ENCODE measurements around the gene POU6F1.
"Not testable (repeated sequence)": the region's sequence is repeated elsewhere in the genome, so short reads cannot be mapped to it uniquely, and the experiment has no call there.

POU6F1 gene

GRCh38 chr12:51225234-51225633 is 7.4 kb upstream of the POU6F1 start:
- no peaks in the 10 kb centered on the region for H3K4me1 ChIP-seq (ENCODE audit: control insufficient read depth, insufficient read depth, low read length)
- H3K27me3 ChIP-seq (ENCODE audit: control insufficient read depth, insufficient read depth, low read length), result no peaks in the 10 kb centered on the region
- no peak overlapping the region for H3K9ac ChIP-seq (ENCODE audit: low read length)
- H3K36me3 ChIP-seq (ENCODE audit: control insufficient read depth, insufficient read depth, low read length), result no peaks in the 10 kb centered on the region
- H3K27ac ChIP-seq (ENCODE audit: low read depth, low read length), result no peak overlapping the region
- no peak overlapping the region for H3K4me3 ChIP-seq (ENCODE audit: low read length)

GRCh38 chr12:51224625-51225024 is 6.8 kb upstream of the POU6F1 start:
- Histone ChIP-seq H3K4me1 (ENCODE audit: control insufficient read depth, insufficient read depth, low read length) (no peaks in the 10 kb centered on the region), H3K9ac (ENCODE audit: low read length) (no peak overlapping the region), H3K27ac (ENCODE audit: low read depth, low read length) (no peak overlapping the region), H3K36me3 (ENCODE audit: control insufficient read depth, insufficient read depth, low read length) (no peaks in the 10 kb centered on the region), H3K4me3 (ENCODE audit: low read length) (no peak overlapping the region), H3K27me3 (ENCODE audit: control insufficient read depth, insufficient read depth, low read length) (no peaks in the 10 kb centered on the region)

GRCh38 chr12:51222461-51222860 is 4.6 kb upstream of the POU6F1 start:
- Histone ChIP-seq H3K36me3 (ENCODE audit: control insufficient read depth, insufficient read depth, low read length) (no peaks in the 10 kb centered on the region), H3K27me3 (ENCODE audit: control insufficient read depth, insufficient read depth, low read length) (no peaks in the 10 kb centered on the region), H3K4me1 (ENCODE audit: control insufficient read depth, insufficient read depth, low read length) (peaks cover 8% of the 10 kb centered on the region), H3K27ac (ENCODE audit: low read depth, low read length) (no peak overlapping the region), H3K9ac (ENCODE audit: low read length) (no peak overlapping the region), H3K4me3 (ENCODE audit: low read length) (no peak overlapping the region)

GRCh38 chr12:51219857-51220256 is 2.0 kb upstream of the POU6F1 start:
- not testable (repeated sequence) for H3K4me3 ChIP-seq (ENCODE audit: low read length); H3K27ac ChIP-seq (ENCODE audit: low read depth, low read length); H3K9ac ChIP-seq (ENCODE audit: low read length); H3K27me3 ChIP-seq (ENCODE audit: control insufficient read depth, insufficient read depth, low read length); H3K36me3 ChIP-seq (ENCODE audit: control insufficient read depth, insufficient read depth, low read length)
- peaks cover 13% of the 10 kb centered on the region for H3K4me1 ChIP-seq (ENCODE audit: control insufficient read depth, insufficient read depth, low read length)

- Histone ChIP-seq H3K27me3 (ENCODE audit: control insufficient read depth, insufficient read depth, low read length) (no peaks in the 10 kb centered on the region), H3K4me1 (ENCODE audit: control insufficient read depth, insufficient read depth, low read length) (peaks cover 13% of the 10 kb centered on the region), H3K27ac (ENCODE audit: low read depth, low read length) (peak overlapping the region; percentile 23), H3K9ac (ENCODE audit: low read length) (no peak overlapping the region), H3K36me3 (ENCODE audit: control insufficient read depth, insufficient read depth, low read length) (no peaks in the 10 kb centered on the region), H3K4me3 (ENCODE audit: low read length) (no peak overlapping the region)
These were observed 1.5 kb upstream of the POU6F1 start for GRCh38 chr12:51219322-51219721.

- Histone ChIP-seq H3K9ac (ENCODE audit: low read length) (peak overlapping the region; percentile 86), H3K4me3 (ENCODE audit: low read length) (peak overlapping the region; percentile 90), H3K27me3 (ENCODE audit: control insufficient read depth, insufficient read depth, low read length) (no peaks in the 10 kb centered on the region), H3K27ac (ENCODE audit: low read depth, low read length) (peak overlapping the region; percentile 90), H3K4me1 (ENCODE audit: control insufficient read depth, insufficient read depth, low read length) (peaks cover 13% of the 10 kb centered on the region), H3K36me3 (ENCODE audit: control insufficient read depth, insufficient read depth, low read length) (no peaks in the 10 kb centered on the region)
These were observed 822 bp upstream of the POU6F1 start for GRCh38 chr12:51218607-51219161.

GRCh38 chr12:51217133-51217967 is 512 bp downstream of the POU6F1 start:
- Histone ChIP-seq H3K36me3 (ENCODE audit: control insufficient read depth, insufficient read depth, low read length) (no peaks in the 10 kb centered on the region), H3K4me1 (ENCODE audit: control insufficient read depth, insufficient read depth, low read length) (peaks cover 13% of the 10 kb centered on the region), H3K9ac (ENCODE audit: low read length) (no peak overlapping the region), H3K27me3 (ENCODE audit: control insufficient read depth, insufficient read depth, low read length) (no peaks in the 10 kb centered on the region), H3K27ac (ENCODE audit: low read depth, low read length) (peak overlapping the region; percentile 90), H3K4me3 (ENCODE audit: low read length) (peak overlapping the region; percentile 90)

GRCh38 chr12:51216642-51217041 is 1.2 kb downstream of the POU6F1 start:
- Histone ChIP-seq H3K4me1 (ENCODE audit: control insufficient read depth, insufficient read depth, low read length) (peaks cover 13% of the 10 kb centered on the region), H3K27me3 (ENCODE audit: control insufficient read depth, insufficient read depth, low read length) (no peaks in the 10 kb centered on the region), H3K9ac (ENCODE audit: low read length) (no peak overlapping the region), H3K27ac (ENCODE audit: low read depth, low read length) (peak overlapping the region; percentile 24), H3K36me3 (ENCODE audit: control insufficient read depth, insufficient read depth, low read length) (no peaks in the 10 kb centered on the region), H3K4me3 (ENCODE audit: low read length) (peak overlapping the region; percentile 56)

- Histone ChIP-seq H3K4me1 (ENCODE audit: control insufficient read depth, insufficient read depth, low read length) (peaks cover 13% of the 10 kb centered on the region), H3K36me3 (ENCODE audit: control insufficient read depth, insufficient read depth, low read length) (no peaks in the 10 kb centered on the region), H3K9ac (ENCODE audit: low read length) (no peak overlapping the region), H3K27me3 (ENCODE audit: control insufficient read depth, insufficient read depth, low read length) (no peaks in the 10 kb centered on the region), H3K27ac (ENCODE audit: low read depth, low read length) (no peak overlapping the region), H3K4me3 (ENCODE audit: low read length) (no peak overlapping the region)
These were observed 3.0 kb downstream of the POU6F1 start for GRCh38 chr12:51214895-51215294.

- Histone ChIP-seq H3K27me3 (ENCODE audit: control insufficient read depth, insufficient read depth, low read length) (no peaks in the 10 kb centered on the region), H3K4me1 (ENCODE audit: control insufficient read depth, insufficient read depth, low read length) (no peaks in the 10 kb centered on the region), H3K4me3 (ENCODE audit: low read length) (no peak overlapping the region), H3K27ac (ENCODE audit: low read depth, low read length) (no peak overlapping the region), H3K36me3 (ENCODE audit: control insufficient read depth, insufficient read depth, low read length) (peaks cover 2% of the 10 kb centered on the region), H3K9ac (ENCODE audit: low read length) (no peak overlapping the region)
These were observed 7.0 kb downstream of the POU6F1 start for GRCh38 chr12:51210690-51211395.

- no peak overlapping the region for H3K27ac ChIP-seq (ENCODE audit: low read depth, low read length)
- no peak overlapping the region for H3K9ac ChIP-seq (ENCODE audit: low read length)
- H3K4me1 ChIP-seq (ENCODE audit: control insufficient read depth, insufficient read depth, low read length), result no peaks in the 10 kb centered on the region
- no peaks in the 10 kb centered on the region for H3K27me3 ChIP-seq (ENCODE audit: control insufficient read depth, insufficient read depth, low read length)
- no peak overlapping the region for H3K4me3 ChIP-seq (ENCODE audit: low read length)
- H3K36me3 ChIP-seq (ENCODE audit: control insufficient read depth, insufficient read depth, low read length), result peaks cover 2% of the 10 kb centered on the region
These were observed 8.6 kb downstream of the POU6F1 start for GRCh38 chr12:51209259-51209658.

- no peak overlapping the region for H3K9ac ChIP-seq (ENCODE audit: low read length)
- H3K4me3 ChIP-seq (ENCODE audit: low read length), result no peak overlapping the region
- peaks cover 2% of the 10 kb centered on the region for H3K36me3 ChIP-seq (ENCODE audit: control insufficient read depth, insufficient read depth, low read length)
- no peaks in the 10 kb centered on the region for H3K27me3 ChIP-seq (ENCODE audit: control insufficient read depth, insufficient read depth, low read length)
- H3K4me1 ChIP-seq (ENCODE audit: control insufficient read depth, insufficient read depth, low read length), result no peaks in the 10 kb centered on the region
- H3K27ac ChIP-seq (ENCODE audit: low read depth, low read length), result no peak overlapping the region
These were observed 9.7 kb downstream of the POU6F1 start for GRCh38 chr12:51208016-51208660.

All from rectal smooth muscle tissue (tissue), 1 donor.